ENCODE data around the gene CELSR3.

The CELSR3 gene

GRCh38 chr3:48687220-48687678 is 24.6 kb upstream of the CELSR3 start:
- no peak for DNase-seq (ENCODE audit: low read depth)

GRCh38 chr3:48686538-48687219 is 24.0 kb upstream of the CELSR3 start:
- no peak for DNase-seq (ENCODE audit: low read depth)

GRCh38 chr3:48685603-48686511 is 23.2 kb upstream of the CELSR3 start, which contains the start of gene NCKIPSD:
Gene NCKIPSD, minus strand, starts transcription at chr3:48685915. Its CDS starts 108 bp downstream, at chr3:48685807.
- no peak for DNase-seq (ENCODE audit: low read depth)

- no peak for DNase-seq (ENCODE audit: low read depth)
Measured at GRCh38 chr3:48685293-48685602, 22.6 kb upstream of the CELSR3 start.

GRCh38 chr3:48684480-48685143 is 21.9 kb upstream of the CELSR3 start:
- no peak for DNase-seq (ENCODE audit: low read depth)

GRCh38 chr3:48684054-48684349 is 21.3 kb upstream of the CELSR3 start:
- DNase-seq (ENCODE audit: low read depth), result no peak

GRCh38 chr3:48682786-48683185 is 20.1 kb upstream of the CELSR3 start:
- no peak for DNase-seq (ENCODE audit: low read depth)

- no peak for DNase-seq (ENCODE audit: low read depth)
Measured at GRCh38 chr3:48681974-48682610, 19.4 kb upstream of the CELSR3 start.

GRCh38 chr3:48681541-48681880 is 18.8 kb upstream of the CELSR3 start:
- no peak for DNase-seq (ENCODE audit: low read depth)

- DNase-seq (ENCODE audit: low read depth), result no peak
Measured at GRCh38 chr3:48680811-48681540, 18.3 kb upstream of the CELSR3 start.

- DNase-seq (ENCODE audit: low read depth), result no peak
Measured at GRCh38 chr3:48679411-48680391, 17.0 kb upstream of the CELSR3 start.

- no peak for DNase-seq (ENCODE audit: low read depth)
Measured at GRCh38 chr3:48678566-48679380, 16.1 kb upstream of the CELSR3 start.

GRCh38 chr3:48678056-48678455 is 15.4 kb upstream of the CELSR3 start:
- no peak for DNase-seq (ENCODE audit: low read depth)

- no peak for DNase-seq (ENCODE audit: low read depth)
Measured at GRCh38 chr3:48674505-48674904, 11.8 kb upstream of the CELSR3 start.

GRCh38 chr3:48672522-48672921 is 9.8 kb upstream of the CELSR3 start:
- DNase-seq (ENCODE audit: low read depth), result no peak

- no peak for DNase-seq (ENCODE audit: low read depth)
Measured at GRCh38 chr3:48664929-48665328, 2.2 kb upstream of the CELSR3 start.

GRCh38 chr3:48664313-48664644 is 1.6 kb upstream of the CELSR3 start:
- no peak for DNase-seq (ENCODE audit: low read depth)

- peak; percentile 96 for DNase-seq (ENCODE audit: low read depth)
Measured at GRCh38 chr3:48663489-48664312, 1.0 kb upstream of the CELSR3 start.

- no peak for DNase-seq (ENCODE audit: low read depth)
Measured at GRCh38 chr3:48662145-48662752, 437 bp downstream of the CELSR3 start.
